Adrenal gland (tissue), 12 donors: ENCODE results near the gene PDGFD. TPM values are rescaled to one million over a fixed set of nuclear protein-coding genes. Genes with fewer than 3 reads are reported as not detected.

ENCODE experiments used
- DNase-seq, 7 donors: peaks; one replicate each; pipeline ENCODE4 v3.0.0-alpha.2; 2019 to 2020
- H3K27ac ChIP-seq, 5 donors: fragments of 200-600 bp; sonication (generic) in 4 of 5; 1 replicate in 3 of 5; 2 replicates in 2 of 5; pipeline versions ENCODE4 v1.5.1 to v1.8.0; 2016 to 2020; ENCODE audit warnings: mild to moderate bottlenecking in 1 of 5
- H3K27me3 ChIP-seq: fragments of 200-600 bp; 2 replicates; pipeline ENCODE4 v1.8.0; 2021
- H3K36me3 ChIP-seq, 2 donors: fragments of 200-600 bp; replicated peaks in 1 of 2; 1 replicate in 1 of 2; 2 replicates in 1 of 2; pipeline versions ENCODE4 v1.5.1 to v1.8.0; 2018 to 2022
- H3K4me1 ChIP-seq, 2 donors: fragments of 200-600 bp; replicated peaks in 1 of 2; 1 replicate in 1 of 2; 2 replicates in 1 of 2; pipeline versions ENCODE4 v1.5.1 to v1.8.0; 2018 to 2021
- H3K4me3 ChIP-seq, 4 donors: fragments of 200-600 bp; sonication (generic) in 3 of 4; one replicate each; pipeline ENCODE4 v1.5.1; 2016 to 2018
- H3K9me3 ChIP-seq, 3 donors: fragments of 200-600 bp; sonication (generic) in 1 of 3; replicated peaks in 1 of 3; 1 replicate in 2 of 3; 2 replicates in 1 of 3; pipeline versions ENCODE4 v1.5.1 to v1.8.0; 2016 to 2021
- POLR2A ChIP-seq, 2 donors: fragments of 450-650 bp; IDR thresholded peaks; one replicate each; pipeline ENCODE4 v1.6.1; 2017; ENCODE audit warnings: antibody characterized with exemption in 2 of 2, mild to moderate bottlenecking in 2 of 2, moderate library complexity in 1 of 2
- WGBS, 4 donors: extraction: QIAGEN DNeasy Blood & Tissue Kit in 2 of 4; methylation state at CpG; one replicate each; pipeline versions ENCODE4 v1.1.5 to v1.1.7; 2013 to 2017; 5-methylcytosine and 5-hydroxymethylcytosine counted together
- intact Hi-C, 2 donors: fragments of 100-400 bp; cut with DNase I; formaldehyde crosslinking; loops; one replicate each; pipeline versions ENCODE4 v1.14.1 to v1.15.0; 2022 to 2023
- polyA plus RNA-seq, 3 donors: library from polyadenylated mRNA; stranded (reverse); fragments of 200-250 nt in 2 of 3; fragments of 350-450 nt in 1 of 3; fragmentation: Illumina TruSeq in 1 of 3; extraction: RNeasy Lipid Tissue Mini Kit (QIAGEN cat#74804) in 1 of 3; gene quantifications; one replicate each; pipeline ENCODE4 v1.2.3, GENCODE V29; 2013 to 2014
- total RNA-seq, 9 donors: library from RNA; depleted of rRNA in 4 of 9; stranded (reverse); fragments of >200 nt in 4 of 9; fragments of 120-200 nt in 1 of 9; fragmentation: NEBNext Ultra II Directional in 1 of 9; extraction: Animal tissue kit (Norgen Biotek cat#: 25700) in 1 of 9; gene quantifications; one replicate each; pipeline versions ENCODE4 v1.1.0 to v1.2.4, GENCODE V29; 2013 to 2023
- TF ChIP-seq, protein P1 (sequence below), 6 experiments: fragments of 450-650 bp in 4 of 6; fragments of 200-600 bp in 2 of 6; sonication (generic) in 1 of 6; IDR thresholded peaks; 1 replicate in 5 of 6; 2 replicates in 1 of 6; pipeline versions ENCODE4 v1.5.1 to v1.8.0; 2016 to 2021; ENCODE audit warnings: antibody characterized with exemption in 6 of 6, mild to moderate bottlenecking in 2 of 6, moderate library complexity in 1 of 6
- donor health status: healthy with polysubstance abuse.
- donor health status: Bipolar disorder and iron deficiency.
- donor health status: DM: yes; HTN: yes; CAD: no.
- donor health status: DM: no; HTN: no; CAD: no.
- donor health status: DM: no; HTN: no; CAD: no.
- donor health status: DM: yes; HTN: yes; CAD: no.

The PDGFD gene
- total and polyA plus RNA-seq, 12 donors, result 42.7 to 297 (median 199) TPM

DNA sequence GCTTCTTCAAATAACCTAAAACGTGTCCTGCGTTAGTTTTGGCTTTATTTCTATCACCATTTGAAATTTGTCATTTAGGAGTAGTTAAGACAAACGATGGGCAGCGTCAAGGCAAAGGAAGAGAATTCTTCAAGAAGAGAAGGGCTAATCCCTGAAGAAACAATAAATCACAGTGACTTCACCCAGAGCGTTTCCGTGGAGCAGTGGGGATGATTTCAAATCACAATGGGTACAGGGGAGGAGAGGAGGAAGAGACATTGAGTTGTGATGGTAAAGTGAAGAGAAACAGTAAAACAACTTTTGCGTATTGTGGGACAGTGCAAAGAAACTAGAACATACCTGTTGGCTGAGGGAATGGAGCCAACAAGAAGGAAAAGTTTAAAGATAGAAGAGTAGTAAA is 9.7 kb downstream of the PDGFD start:
- WGBS, 4 donors, result 55 to 67% (median 60%) methylated on average over 7 of the region's 7 CpGs
- peaks cover 8 to 31% of the 10 kb centered on the region in 2 donors for H3K4me1 ChIP-seq
- H3K27ac ChIP-seq, result no peak overlapping the region
- intact Hi-C loops, result no loop called here
- H3K4me3 ChIP-seq, result no peak overlapping the region
- no peaks in the 10 kb centered on the region for H3K36me3 ChIP-seq
- no peaks in the 10 kb centered on the region for H3K27me3 ChIP-seq
- TF ChIP-seq, protein P1, sequence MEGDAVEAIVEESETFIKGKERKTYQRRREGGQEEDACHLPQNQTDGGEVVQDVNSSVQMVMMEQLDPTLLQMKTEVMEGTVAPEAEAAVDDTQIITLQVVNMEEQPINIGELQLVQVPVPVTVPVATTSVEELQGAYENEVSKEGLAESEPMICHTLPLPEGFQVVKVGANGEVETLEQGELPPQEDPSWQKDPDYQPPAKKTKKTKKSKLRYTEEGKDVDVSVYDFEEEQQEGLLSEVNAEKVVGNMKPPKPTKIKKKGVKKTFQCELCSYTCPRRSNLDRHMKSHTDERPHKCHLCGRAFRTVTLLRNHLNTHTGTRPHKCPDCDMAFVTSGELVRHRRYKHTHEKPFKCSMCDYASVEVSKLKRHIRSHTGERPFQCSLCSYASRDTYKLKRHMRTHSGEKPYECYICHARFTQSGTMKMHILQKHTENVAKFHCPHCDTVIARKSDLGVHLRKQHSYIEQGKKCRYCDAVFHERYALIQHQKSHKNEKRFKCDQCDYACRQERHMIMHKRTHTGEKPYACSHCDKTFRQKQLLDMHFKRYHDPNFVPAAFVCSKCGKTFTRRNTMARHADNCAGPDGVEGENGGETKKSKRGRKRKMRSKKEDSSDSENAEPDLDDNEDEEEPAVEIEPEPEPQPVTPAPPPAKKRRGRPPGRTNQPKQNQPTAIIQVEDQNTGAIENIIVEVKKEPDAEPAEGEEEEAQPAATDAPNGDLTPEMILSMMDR (IDR thresholded peaks at IDR 0.05), result no peak
- TF ChIP-seq POLR2A (IDR thresholded peaks at IDR 0.05), result no peak
- no peak for DNase-seq
- H3K9me3 ChIP-seq, result no peaks in the 10 kb centered on the region

DNA sequence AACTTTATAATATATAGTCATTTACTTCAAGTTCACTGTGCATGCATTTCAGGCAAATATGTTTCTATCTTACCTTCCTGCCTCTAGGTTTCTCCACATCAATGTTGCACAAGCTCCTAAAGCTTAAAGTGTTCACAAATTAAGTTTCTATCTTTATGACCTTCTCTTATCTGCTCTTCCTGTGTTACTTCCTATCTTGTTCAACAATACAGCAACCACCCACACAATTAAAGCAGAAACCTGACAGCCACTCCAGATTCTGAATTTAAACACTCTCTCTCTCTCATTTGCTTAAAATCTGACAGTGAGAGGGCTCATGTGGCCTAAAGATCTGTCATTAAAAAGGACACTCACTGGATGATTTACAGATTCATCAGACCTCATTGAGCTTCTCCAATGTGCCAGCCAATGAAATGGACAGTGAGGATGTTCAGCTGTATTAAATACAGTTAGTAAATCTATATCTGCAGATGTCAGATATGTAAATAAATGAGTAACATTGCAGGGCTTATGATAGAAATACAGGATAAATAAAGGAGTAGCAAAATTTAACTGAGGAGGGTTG is 10.9 kb downstream of the PDGFD start:
- Histone ChIP-seq H3K27me3 (no peaks in the 10 kb centered on the region), H3K36me3 (no peaks in the 10 kb centered on the region), H3K27ac (no peak overlapping the region), H3K9me3 (no peaks in the 10 kb centered on the region), H3K4me1 (peaks cover 8 to 33% of the 10 kb centered on the region in 2 donors), H3K4me3 (no peak overlapping the region)
- no peak for TF ChIP-seq POLR2A (IDR thresholded peaks at IDR 0.05)
- TF ChIP-seq, protein P1 (IDR thresholded peaks at IDR 0.05), result no peak
- intact Hi-C loops, result no loop called here
- DNase-seq, result no peak

DNA sequence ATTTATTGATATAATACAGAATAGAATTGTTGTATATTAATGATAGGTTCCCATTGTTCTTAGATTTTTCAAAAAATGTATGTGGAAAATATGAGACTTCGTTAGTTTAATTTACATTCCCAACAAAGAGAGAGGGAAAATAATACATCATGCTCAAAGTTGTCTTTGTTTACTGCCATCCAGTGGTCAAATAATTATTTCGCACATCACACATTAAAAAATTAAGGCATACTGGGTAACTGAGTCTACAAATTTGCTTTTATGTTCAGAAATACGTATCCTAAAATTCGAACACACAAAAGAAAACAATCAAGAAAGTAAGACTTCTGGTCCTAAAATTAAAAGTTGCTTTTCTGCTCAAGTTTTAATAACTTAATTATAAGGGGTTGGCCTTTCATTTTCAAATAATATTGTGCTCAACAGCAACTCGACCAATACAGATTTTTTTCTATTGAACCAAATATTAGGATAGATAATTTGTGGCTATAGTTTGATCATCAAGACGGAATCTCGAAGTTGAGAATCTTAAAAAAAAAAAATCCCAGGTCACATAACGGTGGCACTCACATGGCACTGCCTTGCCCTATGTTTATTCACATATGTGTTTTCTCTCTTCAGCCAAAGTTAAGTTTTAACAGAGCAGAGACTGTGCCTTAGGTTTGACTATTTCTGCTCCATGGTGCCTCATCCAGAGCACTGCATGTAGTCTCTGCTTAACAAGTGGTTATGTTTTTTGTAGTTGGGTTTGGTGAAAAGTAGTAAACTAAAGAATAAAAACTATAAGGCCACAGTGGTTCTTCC is 12.3 kb downstream of the PDGFD start:
- H3K27ac ChIP-seq, result no peak overlapping the region
- no peaks in the 10 kb centered on the region for H3K27me3 ChIP-seq
- no peak overlapping the region for H3K4me3 ChIP-seq
- no peak for DNase-seq
- TF ChIP-seq, protein P1 (IDR thresholded peaks at IDR 0.05), result peak in 3 of 6 experiments; percentile 28 to 40 (median 28)
- TF ChIP-seq POLR2A (IDR thresholded peaks at IDR 0.05), result no peak
- intact Hi-C loops, result no loop called here
- H3K9me3 ChIP-seq, result peaks cover 0 to 6% (median 0%) of the 10 kb centered on the region in 3 donors
- H3K4me1 ChIP-seq, result peaks cover 19 to 40% of the 10 kb centered on the region in 2 donors
- WGBS, 4 donors, result 92 to 93% (median 92%) methylated on average over 8 of the region's 8 CpGs
- H3K36me3 ChIP-seq, result no peaks in the 10 kb centered on the region

DNA sequence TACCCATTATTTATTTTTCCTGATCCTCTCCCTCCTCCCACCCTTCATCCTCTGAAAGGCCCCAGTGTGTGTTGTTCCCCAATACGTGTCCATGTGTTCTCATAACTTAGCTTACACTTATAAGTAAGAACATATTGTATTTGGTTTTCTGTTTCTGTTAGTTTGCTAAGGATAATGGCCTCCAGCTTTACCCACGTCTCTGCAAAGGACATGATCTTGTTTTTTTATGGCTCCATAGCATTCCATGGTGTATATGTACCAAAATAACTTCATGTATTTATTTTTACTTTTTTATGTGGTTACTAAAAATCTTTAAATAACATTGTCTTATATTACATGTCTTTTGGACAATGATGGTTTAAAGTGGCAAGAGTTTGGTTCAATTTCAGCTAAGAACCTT is 15.2 kb downstream of the PDGFD start:
- Histone ChIP-seq H3K36me3 (no peaks in the 10 kb centered on the region), H3K4me3 (no peak overlapping the region), H3K27me3 (no peaks in the 10 kb centered on the region), H3K4me1 (peaks cover 19 to 25% of the 10 kb centered on the region in 2 donors), H3K27ac (no peak overlapping the region), H3K9me3 (peaks cover 0 to 6% (median 0%) of the 10 kb centered on the region in 3 donors)
- intact Hi-C loops, result no loop called here
- TF ChIP-seq POLR2A (IDR thresholded peaks at IDR 0.05), result no peak
- TF ChIP-seq, protein P1 (IDR thresholded peaks at IDR 0.05), result no peak
- DNase-seq, result no peak
- 71 to 85% (median 84%) methylated on average over 2 of the region's 2 CpGs for WGBS, 4 donors
